Measurements from ENCODE around the gene ZC3H7A. TPM values are rescaled to one million over a fixed set of nuclear protein-coding genes. Genes with fewer than 3 reads are reported as not detected.

Gene ZC3H7A
- total and polyA plus RNA-seq, 2 of the 13 experiments (the other 11 are each of a cell fraction or from before 2014, with no cell fraction given), result 29.2 to 36.8 TPM

DNA sequence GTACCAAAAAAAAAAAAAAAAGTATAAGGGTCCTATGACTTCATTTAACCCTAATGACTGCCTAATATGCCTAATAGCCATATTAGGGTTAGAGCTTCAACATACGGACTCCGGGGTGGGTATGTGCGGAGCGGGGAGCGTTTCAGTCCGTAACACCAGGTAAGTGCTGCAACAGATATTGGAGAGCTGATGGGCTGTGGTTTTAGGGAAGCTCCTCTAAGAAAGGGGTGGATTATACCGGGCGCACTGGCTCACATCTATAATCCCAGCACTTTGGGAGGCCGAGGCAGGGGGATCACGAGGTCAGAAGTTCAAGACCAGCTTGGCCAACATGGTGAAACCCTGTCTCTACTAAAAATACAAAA, 1.9 kb upstream of the ZC3H7A start (continued):
- TF ChIP-seq NPAS2 (CRISPR knock-in tag; IDR thresholded peaks at IDR 0.05; ENCODE audit: borderline replicate concordance) (no peak), KLF12 (CRISPR knock-in tag; IDR thresholded peaks at IDR 0.05; ENCODE audit: borderline replicate concordance) (no peak), RFX1 (IDR thresholded peaks at IDR 0.05) (no peak), SPEN (CRISPR knock-in tag; IDR thresholded peaks at IDR 0.05; ENCODE audit: low read depth) (no peak), SRSF9 (IDR thresholded peaks at IDR 0.05; ENCODE audit: borderline replicate concordance, insufficient read depth, low read depth, low read length, poor library complexity, severe bottlenecking) (no peak), NFIB (CRISPR knock-in tag; IDR thresholded peaks at IDR 0.05; ENCODE audit: borderline replicate concordance) (no peak), DDIT3 (CRISPR knock-in tag; IDR thresholded peaks at IDR 0.05) (no peak), TFE3 (CRISPR knock-in tag; IDR thresholded peaks at IDR 0.05) (no peak), CREB1 (IDR thresholded peaks at IDR 0.05) (no peak), CREB1 (CRISPR knock-in tag; IDR thresholded peaks at IDR 0.05) (no peak), MBNL3 (CRISPR knock-in tag; conservative IDR thresholded peaks at IDR 0.05) (no peak), SAP130 (CRISPR knock-in tag; IDR thresholded peaks at IDR 0.05; ENCODE audit: low read depth) (no peak), SNAI1 (CRISPR knock-in tag; IDR thresholded peaks at IDR 0.05; ENCODE audit: borderline replicate concordance) (no peak), ISX (CRISPR knock-in tag; conservative IDR thresholded peaks at IDR 0.05) (no peak), HINFP (CRISPR knock-in tag; IDR thresholded peaks at IDR 0.05; ENCODE audit: low read depth) (0 out of 2 replicates have a peak, but pooled peaks have one; percentile 7), NR2F1 (CRISPR knock-in tag; IDR thresholded peaks at IDR 0.05) (no peak)
- TF ChIP-seq, protein P1, sequence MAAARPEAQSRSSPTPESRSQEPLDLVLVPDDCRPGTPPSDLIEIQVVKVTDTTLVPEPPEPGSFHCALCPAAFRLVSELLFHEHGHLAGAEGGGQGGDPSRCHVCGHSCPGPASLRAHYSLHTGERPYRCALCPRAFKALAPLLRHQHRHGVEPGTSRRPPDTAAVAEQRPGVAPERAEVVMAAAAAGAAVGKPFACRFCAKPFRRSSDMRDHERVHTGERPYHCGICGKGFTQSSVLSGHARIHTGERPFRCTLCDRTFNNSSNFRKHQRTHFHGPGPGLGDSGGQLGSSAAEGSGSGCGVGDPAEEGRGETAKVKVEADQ (CRISPR knock-in tag; IDR thresholded peaks at IDR 0.05; ENCODE audit: borderline replicate concordance), result no peak
- TF ChIP-seq, protein P2, sequence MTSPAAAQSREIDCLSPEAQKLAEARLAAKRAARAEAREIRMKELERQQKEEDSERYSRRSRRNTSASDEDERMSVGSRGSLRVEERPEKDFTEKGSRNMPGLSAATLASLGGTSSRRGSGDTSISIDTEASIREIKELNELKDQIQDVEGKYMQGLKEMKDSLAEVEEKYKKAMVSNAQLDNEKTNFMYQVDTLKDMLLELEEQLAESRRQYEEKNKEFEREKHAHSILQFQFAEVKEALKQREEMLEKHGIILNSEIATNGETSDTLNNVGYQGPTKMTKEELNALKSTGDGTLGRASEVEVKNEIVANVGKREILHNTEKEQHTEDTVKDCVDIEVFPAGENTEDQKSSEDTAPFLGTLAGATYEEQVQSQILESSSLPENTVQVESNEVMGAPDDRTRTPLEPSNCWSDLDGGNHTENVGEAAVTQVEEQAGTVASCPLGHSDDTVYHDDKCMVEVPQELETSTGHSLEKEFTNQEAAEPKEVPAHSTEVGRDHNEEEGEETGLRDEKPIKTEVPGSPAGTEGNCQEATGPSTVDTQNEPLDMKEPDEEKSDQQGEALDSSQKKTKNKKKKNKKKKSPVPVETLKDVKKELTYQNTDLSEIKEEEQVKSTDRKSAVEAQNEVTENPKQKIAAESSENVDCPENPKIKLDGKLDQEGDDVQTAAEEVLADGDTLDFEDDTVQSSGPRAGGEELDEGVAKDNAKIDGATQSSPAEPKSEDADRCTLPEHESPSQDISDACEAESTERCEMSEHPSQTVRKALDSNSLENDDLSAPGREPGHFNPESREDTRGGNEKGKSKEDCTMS (CRISPR knock-in tag; conservative IDR thresholded peaks at IDR 0.05), result no peak

Data from HepG2 (cell line).